GM12875 (cell line): Measurements from ENCODE around the gene MLLT10.
"Not testable (repeated sequence)": the region's sequence is repeated elsewhere in the genome, so short reads cannot be mapped to it uniquely, and the experiment has no call there.

ENCODE experiments used
- H3K4me3 ChIP-seq: one replicate; pipeline ENCODE4 v1.5.1; 2011; ENCODE audit warnings: low read depth, low read length, control low read depth
- CTCF ChIP-seq: IDR thresholded peaks from 2 replicates; pipeline ENCODE4 v1.5.1; 2011; ENCODE audit warnings: low read depth, mild to moderate bottlenecking, control low read depth, inconsistent platforms, low read length, moderate library complexity, borderline replicate concordance; ENCODE audit not compliant: insufficient read depth

Gene MLLT10

GRCh38 chr10:21584834-21585530 lies 51.0 kb downstream of the MLLT10 start:
- no peak overlapping the region for H3K4me3 ChIP-seq
- no peak for TF ChIP-seq CTCF

GRCh38 chr10:21587391-21587790 lies 53.4 kb downstream of the MLLT10 start:
- H3K4me3 ChIP-seq: no peak overlapping the region
- TF ChIP-seq CTCF: no peak

GRCh38 chr10:21588159-21588558 lies 54.1 kb downstream of the MLLT10 start:
- not testable (repeated sequence) for H3K4me3 ChIP-seq

- H3K4me3 ChIP-seq: no peak overlapping the region
- no peak for TF ChIP-seq CTCF
Measured at GRCh38 chr10:21593986-21594385, 60.0 kb downstream of the MLLT10 start.

- TF ChIP-seq CTCF: no peak
- H3K4me3 ChIP-seq: no peak overlapping the region
Measured at GRCh38 chr10:21599582-21599981, 65.5 kb downstream of the MLLT10 start.

GRCh38 chr10:21600804-21601433 lies 66.9 kb downstream of the MLLT10 start:
- no peak overlapping the region for H3K4me3 ChIP-seq
- no peak for TF ChIP-seq CTCF

GRCh38 chr10:21602313-21602712 lies 68.3 kb downstream of the MLLT10 start:
- TF ChIP-seq CTCF: no peak
- no peak overlapping the region for H3K4me3 ChIP-seq
